Vagina (tissue), 2 donors: Measurements from ENCODE around the gene CALN1.

Source experiments
- CTCF ChIP-seq, 3 experiments: fragments of 450-650 bp in 2 of 3; fragments of 200-600 bp in 1 of 3; sonication (generic) in 1 of 3; IDR thresholded peaks; one replicate each; pipeline ENCODE4 v1.5.1; 2017 to 2019; ENCODE audit warnings: antibody characterized with exemption in 3 of 3, mild to moderate bottlenecking in 2 of 3, moderate library complexity in 2 of 3
- POLR2A ChIP-seq, 2 donors: fragments of 450-650 bp; IDR thresholded peaks; one replicate each; pipeline ENCODE4 v1.6.1; 2017; ENCODE audit warnings: antibody characterized with exemption in 2 of 2, mild to moderate bottlenecking in 2 of 2, moderate library complexity in 2 of 2

- TF ChIP-seq CTCF (IDR thresholded peaks at IDR 0.05): no peak
- no peak for TF ChIP-seq POLR2A (IDR thresholded peaks at IDR 0.05)
These were observed 96.0 kb downstream of the CALN1 start for GRCh38 chr7:72316148-72316547.
